CD1c-positive myeloid dendritic cell (primary cell): ENCODE results near the gene NAV3.
"Not testable (repeated sequence)": the region's sequence is repeated elsewhere in the genome, so short reads cannot be mapped to it uniquely, and the experiment has no call there.

ENCODE experiments used
- DNase-seq: peaks from one replicate; pipeline ENCODE4 v3.0.0-alpha.2; 2016; ENCODE audit errors: extremely low spot score

Gene NAV3

GRCh38 chr12:78257662-78258061 is 427.0 kb downstream of the NAV3 start:
- DNase-seq: not testable (repeated sequence)

- DNase-seq: no peak
These were observed 430.3 kb downstream of the NAV3 start for GRCh38 chr12:78260976-78261375.

- no peak for DNase-seq
These were observed 431.2 kb downstream of the NAV3 start for GRCh38 chr12:78261901-78262300.
